GM21390 (cell line): ENCODE measurements around the gene ULK2.

Source experiments
- ATAC-seq: cut with Tn5 transposase; IDR thresholded peaks from one replicate; pipeline ENCODE4 v1.9.1; 2021; ENCODE audit not compliant: unreplicated experiment

Gene ULK2

DNA sequence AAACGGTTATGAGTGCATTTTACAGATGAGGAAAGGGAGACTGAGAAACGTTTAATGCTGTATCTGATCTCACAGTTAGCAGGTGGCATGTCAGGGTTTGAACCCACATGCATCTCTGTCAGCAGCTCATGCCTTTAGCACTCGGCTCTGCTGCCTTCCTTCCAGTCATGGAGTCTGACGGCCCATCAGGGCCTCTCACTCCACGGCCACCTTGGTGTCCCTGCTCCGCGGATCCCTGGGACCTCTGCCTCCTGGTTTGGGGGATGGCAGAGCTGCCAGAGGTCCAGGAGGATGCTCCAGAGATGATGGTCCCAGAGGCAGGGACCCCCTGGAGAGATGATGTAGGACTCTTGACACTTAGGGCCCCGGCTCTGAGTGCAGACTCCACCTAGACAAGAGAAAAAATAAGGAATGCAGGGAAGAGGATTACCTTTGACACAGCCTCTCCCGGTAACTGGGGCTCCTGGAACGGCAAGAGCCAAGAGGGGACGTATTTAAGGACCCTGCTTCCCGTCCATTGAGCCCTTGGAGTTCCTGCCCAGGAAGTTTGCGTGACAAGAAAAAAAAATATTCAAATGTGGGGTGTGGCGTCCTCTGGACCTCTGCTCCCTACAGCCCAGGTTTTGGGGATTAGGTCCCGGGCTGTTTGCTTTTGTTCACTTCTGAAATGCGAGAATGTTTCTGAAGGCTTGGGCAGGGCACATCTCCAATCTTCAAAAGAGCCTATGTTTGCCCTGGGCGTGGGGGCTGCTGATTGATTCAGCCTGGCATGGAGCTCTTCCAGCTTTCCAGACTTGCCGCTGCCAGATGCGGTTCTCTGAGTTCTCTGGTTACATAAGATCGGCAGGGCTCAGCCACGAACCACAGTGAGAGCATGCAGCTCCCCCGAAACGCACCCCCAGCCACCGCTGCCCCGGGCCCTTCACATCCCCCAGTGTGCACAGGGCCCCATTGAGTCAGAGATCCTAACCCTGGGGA, 119.6 kb downstream of the ULK2 start, which contains the start of gene ALDH3A1:
ALDH3A1 (minus strand) TSS at position 470 of the 978 bp plus-strand sequence. CDS start 3,169 bp downstream, outside the sequence.
- no peak for ATAC-seq

DNA sequence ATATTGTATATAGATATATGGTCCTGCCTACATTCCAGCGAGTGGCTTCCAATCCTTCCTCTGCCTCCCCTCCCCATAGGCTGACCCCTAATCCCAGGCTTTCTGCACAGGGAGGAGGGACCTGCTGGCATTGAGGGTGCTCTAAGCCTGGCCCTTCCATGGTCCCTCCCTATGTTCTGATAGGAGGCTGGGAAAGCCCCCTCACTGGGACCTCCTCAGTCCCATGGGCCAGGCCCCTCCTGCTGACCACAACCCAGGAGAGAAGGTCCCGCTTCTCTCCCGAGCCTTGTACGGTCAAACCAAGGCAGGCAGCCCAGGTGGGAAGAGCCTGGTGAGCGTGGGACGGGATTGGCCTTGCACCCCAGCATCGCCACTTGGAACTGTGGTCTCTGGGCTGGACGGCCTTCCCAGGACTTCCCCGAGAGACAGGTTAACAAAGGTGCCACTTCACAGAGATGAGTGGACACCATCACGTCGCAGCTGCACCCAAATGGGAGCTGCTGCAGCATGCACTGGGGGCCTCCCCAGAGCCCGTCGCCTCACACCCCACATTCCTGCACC, 120.5 kb downstream of the ULK2 start:
- no peak for ATAC-seq

DNA sequence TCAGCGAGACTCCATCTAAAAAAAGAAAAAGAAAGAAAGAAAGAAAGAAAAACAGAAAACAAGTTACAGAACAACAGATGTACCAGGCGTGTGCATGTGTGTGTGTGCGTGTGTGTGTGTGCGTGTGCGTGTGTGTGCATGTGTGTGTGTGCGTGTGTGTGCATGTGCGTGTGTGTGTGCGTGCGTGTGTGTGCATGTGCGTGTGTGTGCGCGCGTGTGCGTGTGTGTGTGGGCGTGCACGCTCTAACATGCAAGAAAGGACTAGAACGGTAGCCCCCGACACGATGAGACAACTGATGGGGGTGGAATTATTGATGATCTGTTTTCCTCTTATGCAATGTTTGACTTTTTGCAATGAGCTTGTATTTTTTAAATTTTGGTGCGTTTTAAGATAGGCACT, 121.2 kb downstream of the ULK2 start:
- no peak for ATAC-seq

DNA sequence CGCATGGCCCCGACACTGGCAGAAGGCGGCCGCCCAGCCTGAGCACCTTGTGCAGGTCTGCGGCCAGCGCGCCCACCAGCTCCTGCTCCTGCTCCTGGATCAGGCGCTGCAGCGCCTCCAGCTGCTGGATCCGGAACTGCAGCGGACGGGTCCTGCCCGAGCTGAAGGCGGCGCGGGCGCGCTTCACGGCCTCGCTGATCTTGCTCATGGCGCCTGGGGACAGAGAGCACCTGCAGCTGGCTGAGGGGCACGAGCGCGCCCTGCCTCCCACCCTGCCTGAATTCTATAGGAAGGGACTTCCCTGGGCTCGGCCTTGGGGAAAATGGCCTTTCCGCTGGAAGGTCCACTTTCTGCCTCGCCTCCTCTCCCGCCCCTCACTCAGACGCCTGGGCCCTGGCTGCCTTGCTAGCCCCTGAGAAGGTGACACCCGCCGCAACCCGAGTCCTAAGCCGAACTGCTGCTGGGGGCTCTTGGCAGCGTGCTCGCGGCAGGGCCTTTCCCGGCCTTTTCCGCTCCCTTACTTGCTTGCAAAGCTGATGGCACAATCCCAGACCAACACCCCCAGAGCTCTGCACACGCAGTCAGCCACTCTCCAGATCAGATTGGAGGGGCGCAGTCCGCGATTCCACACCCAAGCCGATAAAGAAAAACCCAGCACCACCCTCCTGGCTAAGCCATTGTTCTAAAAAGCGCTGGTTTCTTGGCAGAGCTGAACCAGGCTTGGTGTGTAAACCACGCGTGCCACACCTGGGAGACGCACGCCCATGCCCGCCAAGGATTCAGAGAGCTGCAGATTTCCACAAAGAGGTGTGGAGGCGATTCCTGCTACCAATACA, 122.6 kb downstream of the ULK2 start:
- no peak for ATAC-seq

DNA sequence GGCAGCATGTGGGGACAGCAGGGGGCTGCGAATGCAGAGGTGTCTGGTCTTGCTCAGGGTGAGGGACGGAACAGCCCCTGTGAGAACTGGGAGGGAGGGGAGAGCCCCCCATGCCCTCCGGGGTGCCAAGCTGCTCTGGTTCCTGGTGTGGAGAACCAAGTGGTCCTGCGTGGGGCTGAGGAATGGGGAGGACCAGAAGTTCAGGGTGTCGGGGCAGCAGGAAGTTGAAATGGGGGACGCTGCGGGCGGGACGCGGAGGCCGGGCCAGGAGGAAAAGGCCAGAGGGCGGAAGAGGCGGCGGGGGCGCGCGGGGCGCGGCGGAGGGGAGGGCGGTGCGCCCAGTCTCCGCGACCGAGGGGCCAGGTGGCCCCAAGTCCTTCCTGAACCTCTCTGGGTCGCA, 123.2 kb downstream of the ULK2 start:
- ATAC-seq = no peak

DNA sequence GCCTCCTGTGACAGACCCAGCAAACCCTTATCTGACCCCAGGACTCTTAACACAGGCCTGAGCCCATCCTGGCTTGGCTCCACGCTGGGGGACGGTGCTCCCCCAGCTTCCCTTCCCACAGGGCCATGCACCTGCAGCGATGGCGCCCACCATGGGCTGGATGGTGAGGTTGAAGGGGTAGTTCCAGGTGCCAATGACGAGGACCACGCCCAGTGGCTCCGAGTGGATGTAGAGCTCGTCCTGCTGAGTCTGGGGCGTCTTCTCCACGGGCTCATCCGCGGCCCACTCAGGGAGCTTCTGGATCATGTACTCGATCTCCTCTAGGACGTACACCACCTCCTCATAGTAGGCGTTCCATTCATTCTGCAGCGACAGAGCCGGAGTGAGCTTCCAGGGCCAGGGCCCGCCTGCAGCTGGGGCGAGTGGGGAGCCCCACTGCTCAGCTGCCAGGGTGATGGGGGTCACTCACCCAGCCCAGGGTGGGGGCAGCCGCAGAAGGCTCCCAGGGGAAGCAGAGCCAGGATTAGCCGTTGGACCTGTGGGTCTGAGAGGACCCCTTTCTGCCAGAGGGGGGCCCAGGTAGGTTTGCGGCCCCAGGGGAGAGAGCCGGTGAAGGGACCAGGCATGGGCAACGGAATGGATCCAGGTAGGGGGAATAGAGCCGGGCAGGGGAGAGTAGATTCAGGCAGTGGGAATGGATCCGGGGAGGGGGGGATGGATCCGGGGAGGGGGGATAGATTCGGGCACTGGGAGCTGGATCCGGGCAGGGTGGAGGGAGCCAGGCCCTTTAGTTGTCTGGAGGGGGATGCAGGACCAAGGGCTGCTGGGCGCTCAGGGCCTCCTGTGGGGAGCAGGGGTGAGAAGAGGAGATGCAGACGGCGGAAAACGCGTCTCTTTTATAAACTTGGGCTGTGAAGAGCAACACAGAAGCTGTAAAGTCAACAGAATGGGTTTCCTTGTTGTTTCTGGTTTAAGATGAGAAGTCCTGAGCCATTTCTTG, 124.3 kb downstream of the ULK2 start:
- no peak for ATAC-seq

DNA sequence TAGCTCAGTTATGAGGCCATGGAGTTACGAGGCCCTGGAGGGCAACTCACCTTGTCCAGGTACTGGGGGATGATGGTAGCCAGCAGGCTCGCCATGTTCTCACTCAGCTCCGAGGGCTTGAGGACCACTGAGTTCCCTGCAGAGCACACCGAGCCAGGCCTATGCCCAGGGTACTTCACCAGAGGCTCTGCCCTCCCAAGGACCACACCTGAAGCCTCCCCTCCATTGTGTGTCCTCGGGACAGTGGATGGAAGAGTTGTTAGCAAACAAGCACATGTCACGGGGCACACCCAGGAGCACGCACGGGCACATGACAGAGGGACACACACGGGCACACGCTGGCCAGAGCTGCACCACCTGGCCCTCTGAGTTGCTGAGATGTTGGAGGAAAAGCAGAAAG, 125.2 kb downstream of the ULK2 start:
- no peak for ATAC-seq

DNA sequence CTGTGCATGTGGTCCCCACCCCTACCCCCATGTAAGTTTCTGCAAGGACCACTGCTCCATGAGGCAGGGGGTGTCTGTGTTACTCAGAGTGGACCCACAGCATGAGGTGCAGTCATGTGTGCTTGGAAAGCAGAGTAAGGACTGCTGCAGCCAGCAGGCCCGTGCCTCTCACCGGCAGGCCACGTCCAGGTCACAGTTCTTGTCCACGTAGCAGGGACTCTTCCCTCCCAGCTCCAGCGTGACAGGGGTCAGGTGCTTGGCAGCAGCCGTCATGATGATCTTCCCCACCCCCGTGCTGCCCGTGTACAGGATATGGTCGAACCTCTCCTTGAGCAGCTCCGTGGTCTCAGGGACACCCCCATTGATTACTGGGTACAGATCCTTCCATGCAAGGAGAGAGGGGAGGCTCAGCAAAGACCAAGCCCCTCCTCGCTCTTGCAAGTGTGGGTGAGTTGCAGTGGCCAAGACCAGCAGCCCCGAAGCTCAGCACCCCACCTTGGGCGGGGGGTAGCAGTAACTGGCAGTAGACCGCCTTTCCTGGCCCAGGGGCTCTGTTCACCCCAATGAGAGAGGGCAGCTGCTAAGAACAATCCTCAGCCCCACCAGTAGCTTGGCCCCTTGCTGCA, 125.8 kb downstream of the ULK2 start:
- no peak for ATAC-seq

DNA sequence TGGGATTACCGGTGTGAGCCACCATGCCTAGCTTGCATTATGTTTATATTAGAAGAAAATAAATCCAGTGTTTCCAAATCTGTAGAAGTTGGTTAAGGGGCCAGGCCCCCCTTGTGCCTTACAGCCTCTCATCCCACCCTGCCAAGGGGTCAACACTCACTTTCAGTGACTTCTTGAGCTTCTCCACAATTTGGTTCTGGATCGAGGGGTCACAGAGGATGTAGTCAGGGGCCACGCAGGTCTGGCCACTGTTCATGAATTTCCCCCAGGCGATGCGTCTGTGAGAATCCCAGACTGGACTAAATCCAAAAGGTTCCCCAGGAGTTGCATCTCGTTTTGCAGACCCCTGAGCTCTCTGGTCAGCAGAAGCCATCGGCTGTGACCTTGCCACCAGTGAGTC, 126.8 kb downstream of the ULK2 start:
- no peak for ATAC-seq

DNA sequence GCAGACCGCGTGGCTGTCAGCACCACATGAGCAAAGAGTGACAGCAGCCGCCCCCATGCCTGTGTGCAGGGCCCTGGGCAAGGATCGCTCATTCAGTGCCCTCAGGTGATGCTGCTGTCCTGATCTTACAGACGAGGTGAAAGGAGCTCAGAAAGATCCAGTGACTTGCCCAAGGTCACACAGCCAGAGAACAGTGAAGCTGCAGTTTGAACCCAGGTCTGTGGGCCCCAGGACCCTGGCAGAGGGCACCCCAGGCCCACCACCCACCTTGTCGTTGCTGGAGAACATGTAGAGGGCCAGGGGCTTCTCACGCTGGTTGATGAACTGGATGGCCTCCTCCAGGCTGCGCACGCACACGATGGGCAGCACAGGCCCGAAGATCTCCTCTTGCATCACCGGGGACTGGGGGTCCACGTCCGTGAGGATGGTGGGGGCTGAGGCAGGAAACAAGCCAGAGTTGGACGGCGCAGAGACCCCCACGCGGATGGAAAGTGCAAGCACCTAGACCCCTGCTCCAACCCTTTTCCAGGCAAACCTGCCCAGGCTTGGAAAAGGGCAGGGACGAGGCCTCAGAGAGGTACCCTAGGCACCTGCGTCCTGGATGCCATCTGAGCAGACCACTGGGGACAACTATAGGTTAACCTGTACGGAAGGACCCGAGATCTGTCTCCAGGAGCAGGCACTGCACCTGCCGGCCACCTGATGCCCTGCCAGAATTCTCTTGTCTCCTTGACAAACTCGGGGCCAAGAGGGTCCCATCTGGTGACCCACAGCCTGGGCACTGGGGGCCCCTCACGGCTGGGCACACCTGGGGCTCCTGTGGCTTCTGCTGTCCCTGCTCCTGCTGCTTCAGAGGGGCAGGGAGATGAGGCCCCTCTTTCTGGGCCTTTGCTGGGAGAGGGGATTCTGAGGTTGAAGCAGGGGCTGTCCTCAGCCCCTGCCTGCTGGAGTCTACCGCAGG, 128.2 kb downstream of the ULK2 start:
- no peak for ATAC-seq

DNA sequence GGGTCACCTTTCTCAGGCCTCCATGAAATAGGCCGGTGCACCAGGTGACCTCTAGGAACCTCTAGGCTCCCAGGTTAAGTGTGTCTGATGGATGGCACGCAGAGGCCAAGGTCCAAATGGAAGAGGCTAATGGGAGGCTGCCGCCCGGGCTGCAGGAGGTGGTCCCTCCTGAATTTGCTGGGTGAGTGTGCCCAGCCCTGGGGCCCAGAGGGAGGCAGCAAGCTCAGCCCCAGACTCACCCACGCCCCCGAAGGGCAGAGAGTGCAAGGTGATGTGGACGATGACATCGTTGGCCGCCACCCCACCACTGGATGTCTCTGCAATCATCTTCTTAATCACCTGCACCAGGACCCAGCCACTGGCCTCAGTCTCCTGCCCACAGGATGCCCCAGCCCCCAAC, 129.0 kb downstream of the ULK2 start:
- ATAC-seq = no peak

DNA sequence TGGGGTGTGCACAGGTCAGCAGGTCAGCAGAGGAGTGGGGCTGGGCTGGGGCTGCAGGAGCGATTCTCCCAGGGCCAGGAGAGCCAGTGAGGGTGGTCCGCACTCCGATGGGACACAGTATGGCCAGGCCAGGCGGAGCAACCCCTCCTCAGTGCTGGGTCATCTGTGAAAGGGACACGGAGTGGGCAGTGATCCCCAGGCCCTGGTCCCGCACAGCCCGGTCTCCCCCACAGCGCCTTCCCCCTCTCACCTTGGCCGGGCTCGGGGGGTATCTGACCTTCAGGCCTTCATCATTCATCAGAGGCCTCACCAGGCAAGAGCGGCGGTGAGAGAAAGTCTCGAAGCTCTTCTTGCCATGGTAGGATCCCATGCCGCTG, 129.7 kb downstream of the ULK2 start:
- no peak for ATAC-seq

DNA sequence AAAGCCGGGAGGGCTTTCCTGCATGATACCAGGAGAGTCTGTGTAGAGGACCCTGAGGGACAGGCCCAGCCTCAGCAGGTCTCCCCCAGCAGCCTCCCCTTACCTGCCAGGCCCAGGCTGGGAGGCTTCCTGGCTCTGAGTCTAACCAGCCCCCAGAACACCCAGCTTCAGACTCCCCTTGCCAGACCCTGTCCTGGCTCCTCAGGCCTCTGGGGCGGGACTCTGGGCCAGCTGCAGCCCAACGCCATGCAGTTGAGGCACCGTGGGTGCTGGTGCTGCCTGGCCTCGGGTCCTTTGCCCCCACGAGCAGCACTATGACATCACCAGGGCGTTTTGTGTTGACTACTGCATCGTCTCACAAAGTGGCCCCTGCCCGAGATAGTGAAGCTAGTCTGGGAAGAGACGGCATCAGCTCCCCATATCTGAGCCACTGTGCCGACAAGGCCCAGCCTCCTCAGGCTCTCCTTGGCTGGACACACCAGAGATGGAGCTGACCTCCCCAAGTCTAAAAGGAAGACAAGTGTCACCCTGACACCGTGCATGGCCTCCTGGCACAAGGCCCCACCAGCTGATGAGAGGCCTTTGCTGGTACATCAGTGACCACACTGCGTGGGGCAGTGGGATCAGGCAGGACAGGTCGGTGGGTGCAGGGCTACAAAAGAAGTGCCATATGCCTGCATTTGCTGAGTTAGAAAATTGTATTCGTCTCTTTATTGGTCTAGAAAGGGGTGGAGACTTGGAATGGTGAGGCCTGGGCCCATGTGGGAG, 130.2 kb downstream of the ULK2 start:
- no peak for ATAC-seq

DNA sequence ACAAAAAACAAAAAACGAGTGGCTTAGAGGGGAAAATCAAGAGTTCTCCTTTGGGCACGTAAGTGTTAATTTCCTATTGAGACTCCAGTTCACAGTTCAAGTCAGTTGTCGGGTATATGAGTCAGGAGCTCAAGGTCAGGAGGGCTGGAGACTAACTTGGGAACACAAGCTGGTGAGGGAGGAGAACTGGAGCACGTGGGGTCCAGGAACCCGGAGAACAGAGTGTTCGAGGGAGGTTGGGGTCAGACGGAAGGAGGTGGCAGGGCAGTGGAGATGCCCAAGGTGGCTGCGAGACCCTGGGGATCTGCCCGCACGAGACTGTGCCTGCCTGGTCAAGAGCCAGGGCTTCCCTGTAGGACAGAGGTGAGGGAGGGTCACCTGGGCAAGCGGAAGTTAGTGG, 131.7 kb downstream of the ULK2 start:
- no peak for ATAC-seq

DNA sequence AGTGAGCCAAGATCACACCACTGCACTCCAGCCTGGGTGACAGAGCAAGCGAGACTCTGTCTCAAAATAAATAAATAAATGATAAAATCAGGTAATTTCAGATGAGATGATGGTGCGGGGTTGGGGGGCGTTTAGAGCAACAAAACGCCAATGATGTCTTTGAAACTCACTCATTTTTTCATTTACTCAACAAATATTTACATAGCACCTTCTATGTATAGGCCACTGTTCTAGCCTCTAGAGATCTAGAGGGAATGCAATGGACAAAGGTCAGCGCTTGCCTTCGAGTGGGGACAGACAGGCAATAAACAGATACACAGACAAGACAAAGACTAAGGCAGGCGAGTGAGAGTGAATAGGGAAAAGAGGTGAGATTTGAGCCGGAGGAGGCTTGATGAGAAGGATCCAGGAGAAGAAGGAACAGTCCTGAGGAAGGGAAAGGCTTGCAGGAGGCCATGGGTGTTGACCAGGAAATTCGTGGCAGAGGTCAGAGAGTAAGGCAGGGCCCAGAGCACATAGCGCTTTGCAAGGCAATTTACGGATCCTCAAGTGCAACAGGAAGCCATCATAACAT, 133.7 kb downstream of the ULK2 start:
- no peak for ATAC-seq

DNA sequence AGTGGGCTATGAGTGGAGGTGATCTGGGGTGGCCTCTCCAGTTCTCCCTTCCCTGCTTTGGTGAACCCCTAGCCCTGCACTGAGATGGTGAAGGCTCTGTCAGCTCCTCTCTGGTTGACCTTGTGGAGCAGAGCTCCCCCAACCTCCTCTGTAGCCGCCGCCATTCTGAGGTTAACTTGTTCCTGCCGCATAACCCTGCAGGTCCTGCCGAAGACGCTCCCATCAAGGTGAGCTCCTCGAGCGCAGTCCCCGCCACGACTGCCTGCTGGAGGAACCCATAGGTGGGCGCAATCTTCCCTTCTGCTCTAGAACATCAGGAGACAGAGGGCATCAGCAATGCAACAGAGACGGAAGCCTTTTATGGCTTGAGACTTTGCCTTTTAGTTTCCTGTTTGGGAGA, 136.1 kb downstream of the ULK2 start:
- no peak for ATAC-seq

DNA sequence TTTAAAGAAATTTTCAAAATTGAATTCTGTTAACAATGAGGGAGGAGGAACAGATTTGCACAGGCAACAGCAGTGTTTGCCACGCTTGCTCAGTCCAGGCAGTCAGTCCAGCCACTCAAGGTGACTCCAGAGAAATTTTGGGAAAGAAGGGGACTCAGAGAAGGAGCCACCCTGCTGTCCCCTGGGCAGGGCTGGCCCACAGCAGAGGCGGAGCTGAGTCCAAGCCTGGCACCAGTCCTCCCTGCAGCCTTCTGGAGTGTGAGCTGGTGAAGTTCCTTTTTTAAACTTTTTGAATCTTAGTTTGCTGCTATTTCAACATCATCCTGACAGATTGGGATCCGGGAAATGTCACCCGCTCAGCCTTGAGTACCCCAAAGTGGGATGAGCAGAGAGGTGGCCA, 136.9 kb downstream of the ULK2 start:
- no peak for ATAC-seq

DNA sequence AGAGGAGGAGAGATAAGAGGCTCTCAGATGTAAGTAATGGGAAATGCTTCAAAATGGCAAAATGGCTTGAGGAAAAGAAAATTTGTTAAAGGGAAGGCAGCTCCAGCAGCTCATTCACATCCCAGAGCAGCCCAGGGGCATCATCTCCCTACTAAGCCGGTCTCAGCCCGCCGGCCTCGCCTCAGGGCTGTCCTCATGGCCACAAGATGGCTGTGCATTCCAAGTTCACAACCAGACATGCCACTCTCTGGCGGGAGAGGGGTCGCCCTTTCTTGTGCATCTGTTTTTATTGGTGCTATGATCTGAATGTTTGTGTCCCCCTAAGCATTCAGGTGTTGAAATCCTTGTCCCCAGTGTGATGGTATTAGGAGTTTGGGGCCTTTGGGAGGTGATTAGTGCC, 137.8 kb downstream of the ULK2 start:
- no peak for ATAC-seq
